H1 (cell line): ENCODE results near the gene CCNB1. TPM values are rescaled to one million over a fixed set of nuclear protein-coding genes. Genes with fewer than 3 reads are reported as not detected.

Experiments
- MAFK ChIP-seq: IDR thresholded peaks from 2 replicates; pipeline ENCODE4 v1.6.1; 2012; ENCODE audit warnings: low read depth, mild to moderate bottlenecking, improper control_type of control experiment, low read length
- RAD21 ChIP-seq, 2 experiments: IDR thresholded peaks in 1 of 2; conservative IDR thresholded peaks in 1 of 2; 2 replicates each; pipeline ENCODE4 v1.6.1; 2011; ENCODE audit warnings: low read depth in 2 of 2, low read length in 2 of 2, improper control_type of control experiment in 1 of 2, inconsistent platforms in 1 of 2, mild to moderate bottlenecking in 1 of 2, moderate library complexity in 1 of 2
- SP1 ChIP-seq: IDR thresholded peaks from 2 replicates; pipeline ENCODE4 v1.6.1; 2011; ENCODE audit warnings: low read depth, low read length
- SRF ChIP-seq: IDR thresholded peaks from 2 replicates; pipeline ENCODE4 v1.6.1; 2011; ENCODE audit warnings: mild to moderate bottlenecking, low read depth, low read length, moderate library complexity
- polyA plus RNA-seq, 7 experiments: library from polyadenylated mRNA; depleted of rRNA in 3 of 7; stranded (reverse) in 5 of 7; unstranded in 2 of 7; fragments of >200 nt in 5 of 7; fragments of 200-250 nt in 2 of 7; gene quantifications; 1 replicate in 5 of 7; 2 replicates in 1 of 7; 4 replicates in 1 of 7; pipeline versions ENCODE4 v1.2.1 to v1.2.3, GENCODE V29; 2011 to 2013; ENCODE audit warnings: missing spikeins in 2 of 7, mixed read lengths in 2 of 7
- total RNA-seq: library from RNA; stranded (reverse); fragmentation: NEBNext Ultra II Directional; extraction: Animal tissue kit (Norgen Biotek cat#: 25700); gene quantifications from 2 replicates; pipeline ENCODE4 v1.2.1, GENCODE V29; 2021

CCNB1 gene
- total and polyA plus RNA-seq, 2 of the 8 experiments (the other 6 are each of a cell fraction or from before 2014, with no cell fraction given) = 122 to 338 TPM

- TF ChIP-seq RAD21 (IDR thresholded peaks at IDR 0.05 in 1 of 2, conservative IDR thresholded peaks at IDR 0.05 in 1 of 2; ENCODE audit: low read depth in 2 of 2, low read length in 2 of 2) = no peak
- no peak for TF ChIP-seq SP1
- no peak for TF ChIP-seq MAFK
- no peak for TF ChIP-seq SRF
Observed at GRCh38 chr5:69170495-69170894, 3.5 kb downstream of the CCNB1 start (continued).
